HEK293T (cell line): ENCODE results near the gene UBE3B.

Experiments
- CTCF ChIA-PET: fragments of 350-600 bp; formaldehyde crosslinking; extraction: SDS; loops from one replicate; lab custom pipeline; 2021; ENCODE audit warnings: antibody characterized with exemption, inconsistent platforms; lab: Yijun Ruan, JAX
- POLR2A ChIA-PET: fragments of 350-600 bp; formaldehyde crosslinking; extraction: SDS; loops from one replicate; lab custom pipeline; 2020; ENCODE audit warnings: antibody characterized with exemption, inconsistent platforms; lab: Yijun Ruan, JAX
- DNase-seq: peaks from one replicate; pipeline ENCODE4 v3.0.0; 2012; ENCODE audit warnings: mixed read lengths; ENCODE audit errors: extremely low spot score
- ARNT ChIP-seq: fragments of 450-650 bp; IDR thresholded peaks from 2 replicates; pipeline ENCODE4 v1.6.1; 2017; ENCODE audit warnings: mild to moderate bottlenecking
- BHLHE40 ChIP-seq: fragments of 450-650 bp; IDR thresholded peaks from 2 replicates; pipeline ENCODE4 v1.6.1; 2016; ENCODE audit warnings: mild to moderate bottlenecking, moderate library complexity, borderline replicate concordance
- CTBP1 ChIP-seq: fragments of 450-650 bp; IDR thresholded peaks from 2 replicates; pipeline ENCODE4 v1.6.1; 2016; ENCODE audit warnings: borderline replicate concordance
- ELF4 ChIP-seq: fragments of 450-650 bp; IDR thresholded peaks from 2 replicates; pipeline ENCODE4 v1.6.1; 2017; ENCODE audit warnings: antibody characterized with exemption
- FOXA1 ChIP-seq: fragments of 450-650 bp; IDR thresholded peaks from 2 replicates; pipeline ENCODE4 v1.6.1; 2016; ENCODE audit warnings: mild to moderate bottlenecking
- FOXK2 ChIP-seq: fragments of 450-650 bp; IDR thresholded peaks from 2 replicates; pipeline ENCODE4 v1.6.1; 2016; ENCODE audit warnings: mild to moderate bottlenecking
- FOXM1 ChIP-seq: fragments of 450-650 bp; IDR thresholded peaks from 2 replicates; pipeline ENCODE4 v1.6.1; 2017; ENCODE audit warnings: mild to moderate bottlenecking, borderline replicate concordance
- HDGF ChIP-seq: fragments of 450-650 bp; IDR thresholded peaks from 2 replicates; pipeline ENCODE4 v1.6.1; 2017; ENCODE audit warnings: antibody characterized with exemption, borderline replicate concordance
- L3MBTL2 ChIP-seq: fragments of 450-650 bp; conservative IDR thresholded peaks from 2 replicates; pipeline ENCODE4 v1.6.1; 2016; ENCODE audit warnings: mild to moderate bottlenecking
- LEF1 ChIP-seq: fragments of 450-650 bp; IDR thresholded peaks from 2 replicates; pipeline ENCODE4 v1.6.1; 2017; ENCODE audit warnings: mild to moderate bottlenecking, borderline replicate concordance
- NFRKB ChIP-seq: fragments of 450-650 bp; IDR thresholded peaks from 2 replicates; pipeline ENCODE4 v1.6.1; 2016; ENCODE audit warnings: mild to moderate bottlenecking, moderate library complexity
- SP1 ChIP-seq: fragments of 450-650 bp; IDR thresholded peaks from 2 replicates; pipeline ENCODE4 v1.6.1; 2017
- SUZ12 ChIP-seq: fragments of 450-650 bp; IDR thresholded peaks from 2 replicates; pipeline ENCODE4 v1.6.1; 2016; ENCODE audit warnings: mild to moderate bottlenecking
- TARDBP ChIP-seq: fragments of 450-650 bp; IDR thresholded peaks from 2 replicates; pipeline ENCODE4 v1.6.1; 2016
- ZNF384 ChIP-seq: fragments of 450-650 bp; IDR thresholded peaks from 2 replicates; pipeline ENCODE4 v1.6.1; 2016
- TF ChIP-seq, protein P1 (sequence below): fragments of 450-650 bp; IDR thresholded peaks from 2 replicates; pipeline ENCODE4 v1.6.1; 2016

The UBE3B gene

DNA sequence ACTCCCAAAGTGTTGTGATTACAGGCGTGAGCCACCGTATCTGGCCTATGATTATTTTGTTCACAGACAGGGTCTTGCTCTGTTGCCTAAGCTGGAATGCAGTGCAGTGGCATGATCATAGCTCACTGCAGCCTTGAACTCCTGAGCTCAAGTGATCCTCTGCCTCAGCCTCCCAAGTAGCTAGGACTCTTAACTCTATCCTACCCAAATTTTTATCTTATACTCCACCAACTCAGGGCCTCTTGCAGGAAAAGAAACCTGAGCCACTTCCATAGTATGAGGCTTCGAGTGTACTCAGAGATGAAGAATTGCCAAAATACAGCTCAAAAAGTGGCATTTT, 95.0 kb downstream of the UBE3B start:
- no peak for TF ChIP-seq FOXA1
- TF ChIP-seq LEF1, result no peak
- TF ChIP-seq SP1, result no peak
- no peak for TF ChIP-seq CTBP1
- DNase-seq, result no peak
- ChIA-PET POLR2A (interaction anchor here (0.6 kb wide), 1 partner anchor 14 kb away, joined by 3 read pairs; no protein-coding TSS in a partner anchor), CTCF (interaction anchor here (0.6 to 0.7 kb wide), 2 partner anchors 23 to 203 kb away, joined by 3 read pairs; no protein-coding TSS in a partner anchor)

DNA sequence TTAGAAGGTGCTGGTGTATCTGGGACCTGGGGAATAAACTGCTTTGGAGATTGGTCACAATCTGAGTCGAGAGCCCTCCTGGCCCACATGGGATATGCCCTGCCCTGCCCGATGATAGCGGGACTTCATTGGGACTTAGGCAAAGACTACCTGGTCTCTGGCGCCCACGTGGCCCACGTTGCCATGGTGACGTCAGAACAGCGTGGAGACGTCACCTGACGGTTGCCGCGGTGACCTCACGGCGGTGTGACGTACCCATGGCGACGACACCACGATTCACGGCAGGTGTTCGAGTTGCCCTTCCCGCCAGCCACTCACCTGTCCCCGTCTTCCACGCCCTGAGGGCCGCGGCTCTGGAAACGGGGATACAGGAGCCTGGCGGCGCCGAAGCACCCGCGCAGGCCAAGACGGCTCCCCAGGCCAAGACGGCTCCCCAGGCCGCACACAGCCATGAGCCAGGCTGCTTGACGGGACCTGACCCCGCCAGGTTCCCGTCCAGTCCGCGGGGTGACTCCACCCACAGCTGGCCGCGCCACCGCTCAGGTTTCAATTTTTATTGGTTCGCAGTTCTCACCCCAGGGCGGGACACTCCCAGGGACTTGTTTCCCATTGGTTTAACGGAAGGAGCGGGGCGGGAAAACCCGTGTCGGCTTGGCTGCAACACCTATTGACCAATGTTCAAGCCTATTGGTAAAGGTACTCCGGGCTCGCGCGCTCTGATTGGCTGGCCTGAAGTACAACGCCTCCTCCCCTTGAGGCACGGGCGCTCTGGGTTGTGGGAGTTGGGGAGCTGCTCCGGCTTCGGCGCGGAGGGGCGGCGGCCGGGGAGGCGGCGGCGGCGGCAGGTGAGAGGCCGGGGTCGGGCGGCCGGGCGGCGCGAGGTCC, 95.8 kb downstream of the UBE3B start, which contains the start of the genes MMAB and MVK:
MMAB (minus strand) TSS at position 476 of the 885 bp plus-strand sequence; CDS start at position 452, 24 bp downstream.
MVK (plus strand) TSS at position 766 of the 885 bp plus-strand sequence. CDS start 1,029 bp downstream, outside the sequence.
- ChIA-PET CTCF (interaction anchor here (0.9 to 1.1 kb wide), 2 partner anchors 25 to 202 kb away, joined by 3 to 9 read pairs; no protein-coding TSS in a partner anchor), POLR2A (interaction anchor here (0.7 to 1.6 kb wide), 10 partner anchors 8 to 146 kb away, joined by 3 to 6 read pairs (median 4); no protein-coding TSS in a partner anchor)
- TF ChIP-seq TARDBP, result peak; percentile 99
- TF ChIP-seq NFRKB, result no peak
- 0 out of 2 replicates have a peak, but pooled peaks have one; percentile 36 for TF ChIP-seq ARNT
- TF ChIP-seq HDGF, result no peak
- no peak for TF ChIP-seq BHLHE40
- no peak for TF ChIP-seq LEF1
- no peak for TF ChIP-seq FOXM1
- TF ChIP-seq L3MBTL2, result peak; percentile 93
- no peak for TF ChIP-seq FOXK2
- 0 out of 2 replicates have a peak, but pooled peaks have one; percentile 26 for TF ChIP-seq ELF4
- peak; percentile 75; the same call in 1 of the 2 replicates for TF ChIP-seq CTBP1
- TF ChIP-seq FOXA1, result no peak
- TF ChIP-seq, protein P1, sequence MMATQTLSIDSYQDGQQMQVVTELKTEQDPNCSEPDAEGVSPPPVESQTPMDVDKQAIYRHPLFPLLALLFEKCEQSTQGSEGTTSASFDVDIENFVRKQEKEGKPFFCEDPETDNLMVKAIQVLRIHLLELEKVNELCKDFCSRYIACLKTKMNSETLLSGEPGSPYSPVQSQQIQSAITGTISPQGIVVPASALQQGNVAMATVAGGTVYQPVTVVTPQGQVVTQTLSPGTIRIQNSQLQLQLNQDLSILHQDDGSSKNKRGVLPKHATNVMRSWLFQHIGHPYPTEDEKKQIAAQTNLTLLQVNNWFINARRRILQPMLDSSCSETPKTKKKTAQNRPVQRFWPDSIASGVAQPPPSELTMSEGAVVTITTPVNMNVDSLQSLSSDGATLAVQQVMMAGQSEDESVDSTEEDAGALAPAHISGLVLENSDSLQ, result peak; percentile 83
- TF ChIP-seq ZNF384, result no peak
- no peak for TF ChIP-seq SUZ12
- TF ChIP-seq SP1, result no peak
- DNase-seq, result peak; percentile 97

DNA sequence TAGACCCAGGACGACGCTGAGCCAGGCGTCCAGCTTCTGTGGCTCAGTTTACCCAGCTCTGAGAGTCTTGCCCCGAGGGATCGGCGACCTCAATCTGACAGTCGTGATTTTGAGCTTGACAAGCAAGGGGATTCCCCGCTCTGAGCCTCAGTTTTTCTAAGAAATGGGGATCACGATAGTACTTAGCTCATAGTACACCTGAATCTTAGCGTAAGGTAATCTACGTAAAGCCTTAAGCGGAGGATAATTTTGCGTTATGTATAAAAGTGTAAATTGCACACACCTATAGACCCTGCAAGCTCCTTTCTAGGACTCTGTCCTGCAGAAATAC, 96.4 kb downstream of the UBE3B start:
- TF ChIP-seq FOXK2 (no peak), NFRKB (no peak), TARDBP (no peak), FOXM1 (no peak), FOXA1 (no peak), CTBP1 (no peak), L3MBTL2 (no peak), ELF4 (no peak), LEF1 (no peak)
- TF ChIP-seq, protein P1, result no peak
- no peak for DNase-seq
- ChIA-PET CTCF (interaction anchor here (0.9 to 1.1 kb wide), 2 partner anchors 24 to 201 kb away, joined by 3 to 9 read pairs; no protein-coding TSS in a partner anchor), POLR2A (interaction anchor here (0.7 to 1.6 kb wide), 10 partner anchors 9 to 145 kb away, joined by 3 to 6 read pairs (median 4); no protein-coding TSS in a partner anchor)

DNA sequence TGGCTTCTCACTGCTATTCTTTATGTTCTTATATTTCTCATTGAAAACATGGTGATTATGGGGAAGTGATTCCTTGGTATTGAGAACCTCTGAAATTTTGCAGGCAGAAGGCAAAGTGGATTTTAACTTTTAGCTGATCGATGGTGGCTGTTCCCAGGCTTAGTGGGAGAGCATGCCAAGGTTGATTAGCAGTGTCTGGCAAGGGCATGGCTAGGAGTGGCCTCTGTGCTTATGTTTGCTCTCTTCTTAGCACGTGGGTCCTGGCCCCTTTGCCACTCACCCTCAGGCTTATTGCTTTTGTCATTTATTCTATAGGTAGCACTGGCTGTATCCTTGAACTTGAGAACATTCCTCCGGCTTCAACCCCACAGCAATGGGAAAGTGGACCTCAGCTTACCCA, 98.2 kb downstream of the UBE3B start:
- ChIA-PET POLR2A (no interaction called here), CTCF (no interaction called here)
- no peak for DNase-seq
- TF ChIP-seq TARDBP (no peak), FOXK2 (no peak), HDGF (no peak), BHLHE40 (no peak)

DNA sequence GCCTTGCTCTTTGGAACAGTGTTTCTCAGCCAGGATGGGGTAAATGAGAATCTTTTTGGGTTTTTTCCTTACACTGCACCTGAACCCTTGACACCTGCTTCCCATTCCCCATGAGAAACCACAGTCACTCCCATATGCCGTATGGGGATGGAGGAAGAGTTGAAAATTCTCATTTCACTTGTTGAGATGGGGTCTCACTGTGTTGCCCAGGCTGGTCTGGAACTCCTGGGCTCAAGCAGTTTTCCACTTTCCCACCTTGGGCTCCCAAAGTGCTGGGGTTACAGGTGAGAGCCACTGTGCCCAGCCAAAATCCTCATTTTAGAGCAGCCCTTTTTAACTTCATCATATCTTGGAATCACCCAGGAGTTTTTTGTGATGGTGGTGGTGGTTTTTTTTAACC, 99.9 kb downstream of the UBE3B start:
- no peak for TF ChIP-seq L3MBTL2
- TF ChIP-seq FOXM1, result no peak
- DNase-seq, result no peak
- CTCF ChIA-PET, result no interaction called here
- POLR2A ChIA-PET, result no interaction called here

DNA sequence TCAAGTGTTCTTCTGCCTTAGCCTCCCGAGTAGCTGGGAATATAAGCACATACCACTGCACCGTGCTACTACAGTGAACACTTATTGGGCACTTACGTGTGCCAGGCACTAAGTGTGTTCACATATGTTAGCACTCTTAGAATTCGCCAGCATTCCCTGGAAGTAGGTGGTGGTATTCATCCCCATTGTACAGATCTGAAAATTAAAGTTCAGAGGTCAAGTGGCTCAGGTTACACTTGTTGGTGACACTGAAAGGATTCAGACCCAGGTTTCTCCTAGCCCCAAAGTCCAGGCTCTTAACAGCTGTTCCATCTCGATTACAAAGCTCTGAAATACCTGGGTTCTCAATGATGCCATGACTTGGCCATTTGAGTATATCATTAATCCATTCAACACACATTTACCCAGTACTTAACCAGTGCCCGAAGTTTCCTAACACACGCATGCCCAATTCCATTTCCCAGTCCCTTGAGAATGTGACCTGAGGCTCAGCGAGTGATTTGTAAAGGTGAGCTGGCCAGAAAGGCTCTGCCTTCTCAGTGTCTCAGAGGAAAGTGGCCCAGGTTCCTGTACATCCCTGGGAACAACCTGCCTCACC, 101.0 kb downstream of the UBE3B start:
- TF ChIP-seq TARDBP (no peak), ELF4 (no peak), SUZ12 (no peak), FOXM1 (no peak)
- ChIA-PET POLR2A (interaction anchor here (0.5 kb wide), 1 partner anchor 24 kb away, joined by 3 read pairs; no protein-coding TSS in a partner anchor), CTCF (no interaction called here)
- DNase-seq, result no peak

DNA sequence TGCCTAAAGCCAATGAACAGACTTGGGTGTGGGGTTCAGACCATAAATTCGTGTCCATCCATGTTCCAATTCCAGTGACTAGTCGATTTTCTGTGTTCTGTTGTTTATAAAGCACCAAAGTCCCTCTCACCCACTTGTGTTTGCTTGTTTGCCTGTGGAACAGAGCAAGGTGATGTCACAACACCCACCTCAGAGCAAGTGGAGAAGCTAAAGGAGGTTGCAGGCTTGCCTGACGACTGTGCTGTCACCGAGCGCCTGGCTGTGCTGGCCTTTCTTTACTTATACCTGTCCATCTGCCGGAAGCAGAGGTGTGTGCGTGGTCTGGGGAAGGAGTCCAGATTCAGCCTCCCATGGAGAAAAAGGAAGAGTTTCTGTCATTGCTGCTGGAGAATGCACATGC, 102.2 kb downstream of the UBE3B start:
- no peak for TF ChIP-seq CTBP1
- DNase-seq, result no peak
- ChIA-PET POLR2A (no interaction called here), CTCF (no interaction called here)
